GM11168 (cell line): ENCODE measurements around the gene TNIK.

Experiments
- in situ Hi-C: fragments of 300-500 bp; cut with MboI; formaldehyde crosslinking; loops from one replicate; pipeline ENCODE4 v1.12.0; 2022; ENCODE audit warnings: low sequenced_read_pairs; ENCODE audit not compliant: unreplicated experiment

TNIK gene

DNA sequence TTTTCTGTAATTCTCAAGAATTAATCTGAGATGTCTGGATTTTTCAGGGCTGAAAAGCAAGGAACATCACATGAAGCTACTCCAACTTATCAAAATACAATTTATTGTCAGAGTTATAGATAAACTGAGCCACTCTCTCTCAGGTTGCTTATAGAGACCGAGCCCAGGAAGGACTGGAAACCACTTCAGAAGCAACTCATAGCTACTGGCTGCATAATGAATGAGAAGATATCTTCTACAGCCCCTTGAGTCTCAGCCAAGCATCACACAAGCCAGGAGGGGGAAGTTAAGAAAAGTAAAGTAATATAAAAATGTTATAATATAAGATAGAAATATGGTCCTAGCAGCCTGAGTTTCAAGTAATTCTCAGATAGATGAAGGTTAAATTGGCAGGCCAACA is 186.0 kb downstream of the TNIK start:
- in situ Hi-C loops: loop anchor here (10.0 kb wide), 1 partner anchor 181 kb away; no protein-coding TSS in a partner anchor

- in situ Hi-C loops: loop anchor here (10.0 kb wide), 1 partner anchor 184 kb away; no protein-coding TSS in a partner anchor
Observed at GRCh38 chr3:171270541-171270940, 189.7 kb downstream of the TNIK start.

DNA sequence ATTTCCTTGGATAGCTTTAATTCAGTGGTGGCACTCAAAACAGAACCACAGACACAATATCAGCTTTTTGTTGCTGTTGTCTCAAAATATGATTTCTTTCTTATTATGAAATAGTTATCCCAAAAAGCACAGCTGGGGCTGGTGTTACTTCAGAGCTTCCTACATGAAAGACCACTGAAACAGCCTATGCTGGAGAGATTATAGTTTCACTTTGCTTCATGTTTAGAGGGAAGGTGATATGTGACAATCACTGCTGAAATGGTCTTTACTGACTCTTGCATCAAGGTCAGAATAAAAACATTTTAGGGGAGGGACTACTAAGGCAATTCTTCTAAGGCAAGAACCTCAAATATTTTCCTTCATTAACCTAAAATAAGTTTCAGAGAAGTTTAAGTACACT is 190.7 kb downstream of the TNIK start:
- in situ Hi-C loops: no loop called here

DNA sequence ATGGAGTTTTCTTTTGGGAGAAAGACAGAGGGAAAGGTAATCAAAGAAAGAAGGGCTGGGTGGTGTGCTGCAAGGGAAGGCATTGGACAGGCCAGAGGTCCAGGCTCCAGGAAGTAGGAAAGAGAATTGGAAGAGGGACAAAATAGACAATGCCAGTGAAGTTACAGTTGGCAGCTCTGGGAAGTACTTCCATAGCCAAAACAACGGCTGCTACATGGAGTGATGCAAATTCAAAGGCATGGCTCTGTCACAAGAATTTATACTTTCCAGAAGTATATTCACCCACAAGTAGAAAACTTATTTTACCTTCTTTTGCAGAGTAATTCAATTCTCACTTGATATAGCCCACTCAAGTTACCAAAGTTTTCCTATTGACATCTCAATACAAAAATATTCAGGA is 191.5 kb downstream of the TNIK start:
- in situ Hi-C loops: no loop called here

- in situ Hi-C loops: no loop called here
Observed at GRCh38 chr3:171267104-171267503, 193.1 kb downstream of the TNIK start.

- in situ Hi-C loops: no loop called here
Observed at GRCh38 chr3:171266740-171267073, 193.5 kb downstream of the TNIK start.

DNA sequence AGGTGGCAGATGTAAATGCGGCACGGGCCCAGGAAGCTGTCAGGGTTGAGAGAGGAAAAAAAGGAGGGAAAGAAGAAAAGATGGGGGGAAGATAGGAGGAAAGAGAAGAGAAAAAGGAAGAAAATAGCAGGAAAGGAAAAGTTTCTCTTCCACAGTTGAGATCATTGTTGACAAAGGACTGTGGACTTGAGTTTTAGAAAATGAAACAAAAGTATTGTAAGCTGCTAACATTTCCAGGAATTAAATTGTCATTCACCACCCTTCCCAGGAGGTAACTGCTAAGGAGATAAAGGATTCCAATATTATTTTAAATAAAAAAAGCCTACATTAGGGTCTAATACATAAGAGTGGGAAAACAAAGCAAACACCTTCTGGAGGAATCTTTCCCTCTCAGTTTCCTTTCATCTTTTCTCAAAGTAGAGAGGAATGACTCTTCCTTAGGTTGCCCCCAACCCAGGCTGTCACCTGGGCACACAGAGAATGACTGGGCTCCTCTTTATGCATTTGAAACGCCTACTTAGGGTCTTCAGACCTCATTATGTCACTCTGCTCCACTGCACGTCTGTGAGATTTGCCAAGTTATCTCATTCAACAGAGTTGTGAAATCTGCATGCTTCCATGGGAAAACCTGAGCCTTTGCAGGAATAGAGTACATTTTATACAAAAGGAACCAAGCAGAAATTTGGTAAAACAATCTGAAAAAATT is 194.0 kb downstream of the TNIK start:
- in situ Hi-C loops: no loop called here

- in situ Hi-C loops: no loop called here
Observed at GRCh38 chr3:171264758-171265157, 195.4 kb downstream of the TNIK start.

DNA sequence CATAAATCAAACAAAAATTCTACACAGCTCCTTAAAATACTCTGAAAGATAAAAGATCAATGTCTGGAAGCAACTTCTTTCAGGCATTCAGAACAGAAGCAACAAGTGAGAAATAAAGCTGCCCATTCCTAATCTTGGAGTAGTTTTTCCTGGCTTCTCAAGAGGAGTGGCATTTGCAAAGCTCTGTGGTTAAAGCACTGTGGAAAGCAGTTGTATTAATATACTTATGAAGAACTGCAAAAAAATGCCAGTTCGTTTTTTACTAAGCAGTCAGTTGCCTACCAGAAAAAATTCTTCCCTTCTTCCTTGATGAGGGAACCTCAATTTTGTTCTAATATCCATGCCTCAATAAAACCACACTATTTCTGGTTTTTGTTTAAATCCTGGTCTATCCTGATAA is 197.8 kb downstream of the TNIK start:
- in situ Hi-C loops: no loop called here

- in situ Hi-C loops: no loop called here
Observed at GRCh38 chr3:171261487-171261886, 198.7 kb downstream of the TNIK start.

DNA sequence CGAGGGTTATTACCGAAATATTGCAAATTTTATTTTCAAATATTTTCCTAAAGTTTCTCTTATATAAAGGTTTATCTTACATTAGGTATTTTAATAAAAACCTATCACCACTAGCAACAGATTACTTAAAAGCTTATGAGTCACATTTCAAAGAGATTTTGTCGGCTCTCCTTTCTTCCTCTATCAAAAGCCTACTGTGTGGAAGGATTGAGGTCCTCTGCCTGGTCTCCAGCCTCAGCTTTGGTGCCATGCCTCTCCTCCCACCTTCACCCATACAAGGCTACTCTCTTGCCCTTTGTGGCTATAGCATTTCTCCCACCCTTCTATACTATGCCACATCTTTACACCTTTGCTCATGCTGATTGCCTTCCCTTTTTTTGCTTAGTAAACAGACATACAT is 199.3 kb downstream of the TNIK start:
- in situ Hi-C loops: no loop called here

DNA sequence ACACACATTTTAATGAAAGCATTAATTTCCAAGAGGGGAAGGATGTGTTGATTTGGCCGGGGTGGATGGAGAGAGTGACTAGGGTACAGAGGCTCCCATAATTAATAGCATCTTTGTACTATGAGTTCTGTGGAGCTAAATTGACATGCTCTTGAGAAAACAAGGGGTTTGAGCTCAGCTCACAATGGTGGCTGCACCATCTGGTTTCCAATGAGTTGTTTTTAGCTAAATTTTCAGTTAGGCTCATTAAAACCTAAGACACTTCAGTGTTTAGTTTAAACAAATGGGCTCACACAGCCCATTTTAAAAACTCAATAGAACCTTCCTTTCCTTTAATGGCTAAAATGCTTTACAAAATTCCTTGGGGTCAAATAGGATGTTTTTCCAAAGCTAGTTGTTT is 199.7 kb downstream of the TNIK start:
- in situ Hi-C loops: no loop called here

- in situ Hi-C loops: no loop called here
Observed at GRCh38 chr3:171258316-171258715, 201.9 kb downstream of the TNIK start.

DNA sequence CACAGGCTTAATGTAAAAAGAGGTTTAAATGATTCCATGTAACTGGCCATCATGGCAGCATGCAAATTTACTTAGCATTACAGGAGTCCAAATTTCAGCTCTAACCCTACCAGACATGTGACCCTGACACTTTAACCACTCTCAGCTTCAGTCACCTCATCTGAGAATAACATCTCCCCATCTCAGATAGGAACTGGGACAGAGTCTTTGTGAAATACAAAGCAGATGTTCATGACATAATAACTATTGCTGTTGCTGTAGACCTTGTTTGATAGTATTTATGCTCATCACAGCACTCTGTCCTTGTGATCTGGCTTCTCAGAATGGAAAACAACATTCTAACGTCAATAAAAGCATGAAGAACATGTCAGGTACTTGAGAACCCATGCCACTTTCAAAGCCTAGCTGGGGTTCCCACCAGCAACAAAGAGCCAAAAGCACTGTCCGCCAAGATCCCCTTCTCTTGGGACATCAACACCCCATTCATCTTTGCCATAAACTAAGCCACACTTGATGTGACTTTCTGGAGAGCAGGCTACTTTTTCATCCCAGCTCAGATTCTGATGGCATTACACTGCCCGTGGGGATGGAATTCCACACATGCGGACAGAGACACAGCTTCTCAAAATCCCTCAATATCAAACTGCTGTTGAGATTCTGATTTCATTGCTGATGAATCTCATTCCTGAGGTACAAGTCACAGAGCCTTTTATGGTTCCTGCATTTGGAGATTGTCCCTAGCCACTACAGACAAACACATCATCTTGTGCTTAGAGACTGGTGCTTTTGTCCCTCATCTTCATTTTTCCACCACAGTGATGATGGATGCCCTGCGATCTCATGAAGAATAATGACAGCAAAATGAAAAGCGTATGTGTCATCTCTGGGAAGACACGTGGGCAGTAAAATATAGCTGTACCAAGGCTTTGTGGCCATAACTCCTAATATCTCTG is 202.7 kb downstream of the TNIK start:
- in situ Hi-C loops: no loop called here

DNA sequence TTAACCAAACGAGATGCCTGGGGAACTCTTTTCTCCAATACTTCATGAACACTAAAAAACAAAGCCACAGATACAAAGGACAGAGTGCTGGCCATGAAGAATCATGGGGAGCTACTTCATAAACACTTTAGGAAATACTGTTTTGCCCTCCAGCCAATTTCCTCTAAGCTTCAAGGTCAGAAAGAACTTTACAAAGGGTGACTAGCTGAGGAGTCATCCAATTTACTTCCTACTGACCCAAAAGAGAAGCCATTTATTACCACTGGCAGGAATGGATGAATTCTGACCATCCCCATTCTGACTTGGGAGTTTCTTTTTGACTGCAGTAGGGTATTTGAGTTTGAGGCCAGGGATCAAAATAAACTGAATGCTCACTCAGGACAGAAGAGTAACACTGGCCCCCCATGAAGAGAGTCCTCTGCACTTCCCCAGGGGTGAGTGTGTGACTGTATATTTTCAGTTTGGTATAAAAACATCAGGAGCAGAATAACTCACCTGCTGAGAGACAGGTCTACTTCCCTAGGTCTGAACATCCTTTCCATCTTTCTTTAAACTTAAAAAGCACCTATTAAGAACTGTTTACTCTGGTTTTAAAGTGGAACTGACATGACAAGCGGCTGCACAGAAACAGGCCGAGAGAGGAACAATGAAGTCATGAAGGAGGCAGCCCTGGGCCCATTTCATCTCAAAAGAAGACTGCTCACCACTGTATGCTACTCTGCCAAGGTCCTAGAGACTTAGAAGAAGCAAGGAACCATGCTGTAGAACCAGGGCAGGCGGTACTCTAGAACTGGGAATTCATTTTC is 203.6 kb downstream of the TNIK start:
- in situ Hi-C loops: no loop called here

- in situ Hi-C loops: no loop called here
Observed at GRCh38 chr3:171255236-171255806, 204.9 kb downstream of the TNIK start.

GRCh38 chr3:171254315-171254714 is 205.9 kb downstream of the TNIK start:
- in situ Hi-C loops: no loop called here

GRCh38 chr3:171251835-171252234 is 208.4 kb downstream of the TNIK start:
- in situ Hi-C loops: no loop called here

DNA sequence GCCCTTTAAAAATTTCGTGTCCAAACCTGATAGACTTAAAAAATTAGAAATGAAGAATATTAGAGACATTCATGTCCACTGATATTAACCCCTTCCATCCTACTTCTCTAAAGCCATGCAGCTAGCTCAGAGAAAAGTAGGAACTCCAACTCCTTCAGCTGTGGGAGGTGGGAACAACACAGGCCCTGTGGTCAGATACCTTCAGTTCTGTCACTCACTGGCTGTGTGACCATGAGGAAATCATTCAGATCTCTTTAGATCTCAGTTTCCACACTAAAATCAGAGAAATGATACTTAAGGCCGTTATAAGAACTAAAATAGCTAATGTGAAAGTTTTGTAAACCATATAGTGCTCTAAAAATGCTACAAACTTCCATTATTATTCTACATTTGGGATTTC is 209.8 kb downstream of the TNIK start:
- in situ Hi-C loops: no loop called here

DNA sequence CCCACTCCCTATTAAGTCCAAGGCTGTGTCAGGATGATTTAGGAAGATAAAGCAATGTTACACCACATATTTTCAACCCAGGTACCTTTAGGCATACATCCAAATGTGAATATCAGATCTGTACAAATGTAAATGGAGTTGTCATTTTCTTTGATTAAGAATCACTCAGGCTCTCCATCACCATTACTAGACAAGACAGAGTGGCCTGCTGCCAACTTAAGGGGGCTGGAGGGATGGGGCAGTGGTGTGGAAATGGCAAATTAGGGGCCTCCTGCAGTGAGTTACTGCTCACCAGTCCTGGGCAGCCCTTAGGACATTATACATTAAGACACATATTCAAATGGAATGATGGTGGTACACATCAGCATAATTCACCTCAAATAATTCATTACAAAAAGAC is 211.0 kb downstream of the TNIK start:
- in situ Hi-C loops: no loop called here
